ENCODE results near the gene DNAAF5. TPM values are rescaled to one million over a fixed set of nuclear protein-coding genes. Genes with fewer than 3 reads are reported as not detected.

DNAAF5 gene
- total RNA-seq, 1 donor from 2014 or later, result 18.1 TPM

GRCh38 chr7:744854-745430 is 18.4 kb downstream of the DNAAF5 start:
- intact Hi-C loops (cut with micrococcal nuclease), result no loop called here
- no peak for TF ChIP-seq CTCF (IDR thresholded peaks at IDR 0.05; ENCODE audit: borderline replicate concordance)
- H3K27me3 ChIP-seq (ENCODE audit: low read depth), result no peaks in the 10 kb centered on the region
- no peak overlapping the region for H3K27ac ChIP-seq (replicated peaks)
- H3K36me3 ChIP-seq, result peaks cover 22% of the 10 kb centered on the region
- no peak overlapping the region for H3K4me3 ChIP-seq
- peaks cover 29% of the 10 kb centered on the region for H3K4me1 ChIP-seq
- H3K9me3 ChIP-seq (replicated peaks), result no peaks in the 10 kb centered on the region
- no peak for DNase-seq

DNA sequence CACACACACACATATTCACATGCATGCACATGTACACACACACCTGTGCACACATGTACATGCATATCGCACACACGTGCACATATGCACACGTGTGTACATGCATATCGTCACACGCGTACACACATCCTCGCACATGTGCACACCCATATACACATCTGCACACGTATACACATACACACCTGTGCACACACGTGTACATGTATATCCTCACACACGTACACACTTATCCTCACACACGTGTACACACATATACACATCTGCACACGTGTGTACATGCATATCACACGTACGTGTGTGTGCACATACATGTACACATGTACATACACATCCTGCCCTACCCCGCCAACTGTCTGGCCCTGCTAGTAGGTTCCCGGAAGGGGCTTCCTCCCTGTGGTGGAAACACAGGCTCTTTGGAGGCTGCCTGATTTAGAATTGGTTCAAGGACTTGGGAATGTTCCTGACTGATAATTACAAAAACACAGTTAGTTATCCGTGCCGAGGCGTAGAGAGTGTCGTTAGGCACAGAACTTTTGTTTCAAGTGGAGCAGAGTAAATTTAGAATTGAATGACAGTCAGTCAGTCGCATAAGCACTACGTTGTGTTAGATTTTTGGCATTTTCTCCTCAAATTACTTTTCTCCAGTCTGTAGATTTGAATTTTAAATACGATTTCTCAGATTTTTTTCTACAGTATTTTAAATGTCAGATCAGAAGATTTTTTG is 19.1 kb downstream of the DNAAF5 start:
- Histone ChIP-seq H3K4me3 (peak overlapping the region; percentile 19), H3K27me3 (ENCODE audit: low read depth) (no peaks in the 10 kb centered on the region), H3K27ac (replicated peaks) (peak overlapping the region; percentile 75), H3K9me3 (replicated peaks) (no peaks in the 10 kb centered on the region), H3K36me3 (peaks cover 15% of the 10 kb centered on the region), H3K4me1 (peaks cover 32% of the 10 kb centered on the region)
- no peak for DNase-seq
- TF ChIP-seq CTCF (IDR thresholded peaks at IDR 0.05; ENCODE audit: borderline replicate concordance), result no peak
- intact Hi-C loops (cut with micrococcal nuclease), result no loop called here

DNA sequence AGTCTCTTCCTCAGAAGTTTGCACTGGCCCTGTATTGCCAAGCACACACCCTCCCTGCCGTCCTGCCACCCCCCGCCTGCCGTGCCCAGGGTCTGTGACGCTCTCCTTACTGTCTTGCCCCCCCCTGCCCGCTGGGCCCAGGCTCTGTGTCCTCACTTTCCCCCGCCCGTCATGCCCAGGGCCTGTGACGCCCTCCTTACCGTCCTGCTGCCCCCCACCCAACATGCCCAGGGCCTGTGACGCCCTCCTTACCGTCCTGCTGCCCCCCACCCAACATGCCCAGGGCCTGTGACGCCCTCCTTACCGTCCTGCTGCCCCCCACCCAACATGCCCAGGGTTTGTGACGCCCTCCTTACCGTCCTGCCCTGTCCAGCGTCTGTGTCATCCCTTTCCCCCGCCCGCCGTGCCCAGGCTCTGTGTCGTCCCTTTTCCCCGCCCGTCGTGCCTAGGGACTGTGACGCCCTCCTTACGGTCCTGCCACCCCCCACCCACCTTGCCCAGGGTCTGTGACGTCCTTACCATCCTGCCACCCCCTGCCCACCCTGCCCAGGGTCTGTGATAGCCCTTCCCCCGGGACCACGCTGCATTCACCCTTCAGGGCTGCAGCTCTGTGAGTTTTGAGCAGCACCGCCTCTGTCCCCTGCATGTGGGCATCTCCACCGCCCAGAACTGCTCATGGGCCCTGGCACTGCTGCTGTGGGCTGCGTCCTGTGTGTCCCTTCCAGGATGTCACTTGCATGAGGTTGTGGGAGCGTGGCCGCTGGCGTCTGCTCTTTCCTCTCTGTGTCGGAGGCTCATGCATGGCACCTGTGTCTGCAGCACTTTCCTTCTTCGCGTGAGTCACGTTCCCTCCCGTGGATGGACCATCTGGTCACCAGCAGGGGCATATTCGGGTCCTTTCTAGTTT is 19.9 kb downstream of the DNAAF5 start:
- TF ChIP-seq CTCF (IDR thresholded peaks at IDR 0.05; ENCODE audit: borderline replicate concordance), result no peak
- H3K27ac ChIP-seq (replicated peaks), result peak overlapping the region; percentile 75
- no peak for DNase-seq
- intact Hi-C loops (cut with micrococcal nuclease), result no loop called here
- H3K36me3 ChIP-seq, result peaks cover 7% of the 10 kb centered on the region
- peaks cover 32% of the 10 kb centered on the region for H3K4me1 ChIP-seq
- no peaks in the 10 kb centered on the region for H3K27me3 ChIP-seq (ENCODE audit: low read depth)
- H3K9me3 ChIP-seq (replicated peaks), result no peaks in the 10 kb centered on the region
- H3K4me3 ChIP-seq, result peak overlapping the region; percentile 19

DNA sequence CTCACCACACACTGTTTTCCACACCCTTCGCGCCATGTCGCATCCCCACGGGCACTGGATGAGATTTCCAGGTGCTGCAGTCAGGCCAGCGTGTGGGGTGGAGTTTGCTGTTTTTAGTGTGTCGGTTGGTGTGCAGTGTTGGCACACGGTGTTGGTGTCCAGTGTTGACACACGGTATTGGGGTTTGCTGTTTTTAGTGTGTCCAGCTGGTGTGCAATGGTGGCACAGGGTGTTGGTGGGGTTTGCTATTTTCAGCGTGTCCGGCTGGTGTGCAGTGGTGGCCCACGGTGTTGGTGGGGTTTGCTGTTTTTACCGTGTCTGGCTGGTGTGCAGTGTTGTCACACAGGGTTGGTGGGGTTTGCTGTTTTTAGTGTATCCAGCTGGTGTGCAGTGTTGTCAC is 20.7 kb downstream of the DNAAF5 start:
- Histone ChIP-seq H3K27me3 (ENCODE audit: low read depth) (no peaks in the 10 kb centered on the region), H3K27ac (replicated peaks) (no peak overlapping the region), H3K4me3 (no peak overlapping the region), H3K36me3 (no peaks in the 10 kb centered on the region), H3K4me1 (peaks cover 32% of the 10 kb centered on the region), H3K9me3 (replicated peaks) (no peaks in the 10 kb centered on the region)
- no peak for TF ChIP-seq CTCF (IDR thresholded peaks at IDR 0.05; ENCODE audit: borderline replicate concordance)
- intact Hi-C loops (cut with micrococcal nuclease), result no loop called here
- no peak for DNase-seq

GRCh38 chr7:748446-748845 is 21.9 kb downstream of the DNAAF5 start:
- Histone ChIP-seq H3K36me3 (peaks cover 10% of the 10 kb centered on the region), H3K27me3 (ENCODE audit: low read depth) (no peaks in the 10 kb centered on the region), H3K4me1 (peaks cover 32% of the 10 kb centered on the region), H3K27ac (replicated peaks) (peak overlapping the region; percentile 70), H3K9me3 (replicated peaks) (no peaks in the 10 kb centered on the region), H3K4me3 (no peak overlapping the region)
- intact Hi-C loops (cut with micrococcal nuclease), result no loop called here
- no peak for DNase-seq
- no peak for TF ChIP-seq CTCF (IDR thresholded peaks at IDR 0.05; ENCODE audit: borderline replicate concordance)
